ENCODE measurements around the gene HBQ1.

HBQ1 gene

DNA sequence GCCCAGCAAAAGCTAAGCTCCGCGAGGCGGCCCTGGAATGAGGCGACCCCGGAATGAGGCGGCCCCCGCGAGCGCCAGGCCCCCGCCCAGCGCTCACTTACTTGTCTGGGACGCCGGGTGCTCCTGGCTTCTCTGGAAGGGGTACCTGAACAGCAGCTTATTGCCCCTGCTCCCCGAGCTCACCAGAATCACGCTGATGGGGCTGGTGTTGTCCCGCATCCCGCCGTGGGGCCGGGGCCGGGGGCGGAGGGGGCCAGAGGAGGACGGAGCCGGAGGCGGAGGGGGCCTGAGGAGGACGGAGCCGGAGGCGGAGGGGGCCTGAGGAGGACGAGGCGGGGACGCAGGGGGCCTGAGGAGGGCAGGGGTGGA, 42.2 kb upstream of the HBQ1 start:
- TF ChIP-seq GLI4 (tag by site-specific recombination; IDR thresholded peaks at IDR 0.05) (no peak), PATZ1 (tag by site-specific recombination; IDR thresholded peaks at IDR 0.05) (peak; percentile 64), ZBTB20 (tag by site-specific recombination; IDR thresholded peaks at IDR 0.05) (peak; percentile 88), ZNF639 (tag by site-specific recombination; IDR thresholded peaks at IDR 0.05) (no peak), EGR2 (tag by site-specific recombination; IDR thresholded peaks at IDR 0.05; ENCODE audit: low read depth) (peak; percentile 40; the same call in 1 of the 2 replicates), GLIS1 (tag by site-specific recombination; IDR thresholded peaks at IDR 0.05) (peak; percentile 11; the same call in 1 of the 2 replicates), ZNF335 (tag by site-specific recombination; conservative IDR thresholded peaks at IDR 0.05) (peak; percentile 90), ZFHX2 (tag by site-specific recombination; conservative IDR thresholded peaks at IDR 0.05) (peak; percentile 62)
- TF ChIP-seq, protein P1, sequence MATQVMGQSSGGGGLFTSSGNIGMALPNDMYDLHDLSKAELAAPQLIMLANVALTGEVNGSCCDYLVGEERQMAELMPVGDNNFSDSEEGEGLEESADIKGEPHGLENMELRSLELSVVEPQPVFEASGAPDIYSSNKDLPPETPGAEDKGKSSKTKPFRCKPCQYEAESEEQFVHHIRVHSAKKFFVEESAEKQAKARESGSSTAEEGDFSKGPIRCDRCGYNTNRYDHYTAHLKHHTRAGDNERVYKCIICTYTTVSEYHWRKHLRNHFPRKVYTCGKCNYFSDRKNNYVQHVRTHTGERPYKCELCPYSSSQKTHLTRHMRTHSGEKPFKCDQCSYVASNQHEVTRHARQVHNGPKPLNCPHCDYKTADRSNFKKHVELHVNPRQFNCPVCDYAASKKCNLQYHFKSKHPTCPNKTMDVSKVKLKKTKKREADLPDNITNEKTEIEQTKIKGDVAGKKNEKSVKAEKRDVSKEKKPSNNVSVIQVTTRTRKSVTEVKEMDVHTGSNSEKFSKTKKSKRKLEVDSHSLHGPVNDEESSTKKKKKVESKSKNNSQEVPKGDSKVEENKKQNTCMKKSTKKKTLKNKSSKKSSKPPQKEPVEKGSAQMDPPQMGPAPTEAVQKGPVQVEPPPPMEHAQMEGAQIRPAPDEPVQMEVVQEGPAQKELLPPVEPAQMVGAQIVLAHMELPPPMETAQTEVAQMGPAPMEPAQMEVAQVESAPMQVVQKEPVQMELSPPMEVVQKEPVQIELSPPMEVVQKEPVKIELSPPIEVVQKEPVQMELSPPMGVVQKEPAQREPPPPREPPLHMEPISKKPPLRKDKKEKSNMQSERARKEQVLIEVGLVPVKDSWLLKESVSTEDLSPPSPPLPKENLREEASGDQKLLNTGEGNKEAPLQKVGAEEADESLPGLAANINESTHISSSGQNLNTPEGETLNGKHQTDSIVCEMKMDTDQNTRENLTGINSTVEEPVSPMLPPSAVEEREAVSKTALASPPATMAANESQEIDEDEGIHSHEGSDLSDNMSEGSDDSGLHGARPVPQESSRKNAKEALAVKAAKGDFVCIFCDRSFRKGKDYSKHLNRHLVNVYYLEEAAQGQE (tag by site-specific recombination; IDR thresholded peaks at IDR 0.05), result no peak
- Histone ChIP-seq H3K4me3 (ENCODE audit: low read depth, low read length) (peak overlapping the region; percentile 46), H3K9me3 (ENCODE audit: control insufficient read depth, insufficient read depth, low read depth, low read length) (no peaks in the 10 kb centered on the region), H3K27ac (ENCODE audit: extremely low read depth, low read depth, low read length) (peak overlapping the region; percentile 78), H3K36me3 (ENCODE audit: control insufficient read depth in 2 of 2, insufficient read depth in 1 of 2, low read length in 2 of 2) (peaks cover 0 to 4% of the 10 kb centered on the region in 2 experiments; a peak in 1 of 3 replicates), H3K4me1 (ENCODE audit: control insufficient read depth, insufficient read depth, low read length) (no peaks in the 10 kb centered on the region)
- ChIA-PET CTCF (interaction anchor here (0.8 to 1.3 kb wide), 2 partner anchors 20 to 31 kb away, joined by 3 to 4 read pairs; no protein-coding TSS in a partner anchor), POLR2A (no interaction called here)

DNA sequence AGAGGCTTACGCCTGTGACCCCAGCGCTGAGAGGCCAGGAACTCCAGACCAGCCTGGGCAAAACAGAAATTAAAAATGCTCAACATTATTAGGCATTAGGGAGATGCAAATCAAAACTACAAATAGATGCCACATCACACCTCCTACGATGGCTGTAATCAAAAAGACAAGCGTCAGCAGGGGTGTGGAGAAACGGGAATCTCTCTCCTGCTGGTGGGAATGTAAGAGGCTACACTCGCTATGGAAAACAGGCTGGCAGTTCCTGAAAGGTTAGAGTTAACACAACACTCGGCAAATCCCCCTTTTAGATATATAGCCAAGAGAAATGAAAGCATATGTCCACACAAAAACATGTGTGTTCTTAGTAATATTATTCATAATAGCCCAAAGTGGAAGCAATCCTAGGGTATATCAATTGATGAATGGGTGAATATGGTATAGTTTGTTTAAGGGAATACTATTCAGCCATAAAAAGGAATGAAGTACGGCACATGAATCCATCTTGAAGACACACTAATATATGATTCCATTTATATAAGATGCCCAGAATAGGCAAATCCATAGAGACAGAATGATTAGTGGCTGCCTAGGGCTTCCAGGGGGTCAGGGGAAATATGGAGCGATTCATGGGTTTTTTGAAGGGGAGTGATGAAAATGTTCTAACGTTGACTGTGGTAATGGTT, 39.9 kb upstream of the HBQ1 start:
- Histone ChIP-seq H3K36me3 (ENCODE audit: control insufficient read depth in 2 of 2, insufficient read depth in 1 of 2, low read length in 2 of 2) (peaks cover 0 to 4% of the 10 kb centered on the region in 2 experiments; a peak in 1 of 3 replicates), H3K4me1 (ENCODE audit: control insufficient read depth, insufficient read depth, low read length) (no peaks in the 10 kb centered on the region), H3K27ac (ENCODE audit: extremely low read depth, low read depth, low read length) (no peak overlapping the region), H3K9me3 (ENCODE audit: control insufficient read depth, insufficient read depth, low read depth, low read length) (no peaks in the 10 kb centered on the region), H3K4me3 (ENCODE audit: low read depth, low read length) (no peak overlapping the region)
- ChIA-PET POLR2A (no interaction called here), CTCF (interaction anchor here (1.2 to 2.2 kb wide), 3 partner anchors 23 to 183 kb away, joined by 3 to 5 read pairs (median 3); no protein-coding TSS in a partner anchor)
- TF ChIP-seq ZNF114 (tag by site-specific recombination; IDR thresholded peaks at IDR 0.05), result no peak
- TF ChIP-seq ZFHX2 (tag by site-specific recombination; conservative IDR thresholded peaks at IDR 0.05), result no peak
- no peak for TF ChIP-seq ZNF768 (tag by site-specific recombination; IDR thresholded peaks at IDR 0.05)
- TF ChIP-seq, protein P2, sequence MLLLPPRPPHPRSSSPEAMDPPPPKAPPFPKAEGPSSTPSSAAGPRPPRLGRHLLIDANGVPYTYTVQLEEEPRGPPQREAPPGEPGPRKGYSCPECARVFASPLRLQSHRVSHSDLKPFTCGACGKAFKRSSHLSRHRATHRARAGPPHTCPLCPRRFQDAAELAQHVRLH (tag by site-specific recombination; IDR thresholded peaks at IDR 0.05), result 0 out of 2 replicates have a peak, but pooled peaks have one; percentile 36
- peak; percentile 99 for TF ChIP-seq ZNF146 (tag by site-specific recombination; IDR thresholded peaks at IDR 0.05)
- TF ChIP-seq ZNF555 (tag by site-specific recombination; conservative IDR thresholded peaks at IDR 0.05), result no peak
